WTC11 (cell line): ENCODE results near the gene OPRD1.

Experiments
- CTCF ChIP-seq: fragments of 200-600 bp; IDR thresholded peaks from 2 replicates; pipeline ENCODE4 v1.8.0; 2022; ENCODE audit warnings: antibody characterized with exemption
- GRHL2 ChIP-seq: fragments of 250-450 bp; sonication (Bioruptor Pico); IDR thresholded peaks from 2 replicates; pipeline ENCODE4 v1.8.0; 2022; ENCODE audit warnings: mild to moderate bottlenecking, moderate library complexity; ENCODE audit not compliant: insufficient replicate concordance, severe bottlenecking
- KAT7 ChIP-seq: sonication (generic); formaldehyde crosslinking; IDR thresholded peaks from 2 replicates; pipeline ENCODE4 v1.8.1; 2023; ENCODE audit warnings: missing genetic modification reagents, mild to moderate bottlenecking, borderline replicate concordance

DNA sequence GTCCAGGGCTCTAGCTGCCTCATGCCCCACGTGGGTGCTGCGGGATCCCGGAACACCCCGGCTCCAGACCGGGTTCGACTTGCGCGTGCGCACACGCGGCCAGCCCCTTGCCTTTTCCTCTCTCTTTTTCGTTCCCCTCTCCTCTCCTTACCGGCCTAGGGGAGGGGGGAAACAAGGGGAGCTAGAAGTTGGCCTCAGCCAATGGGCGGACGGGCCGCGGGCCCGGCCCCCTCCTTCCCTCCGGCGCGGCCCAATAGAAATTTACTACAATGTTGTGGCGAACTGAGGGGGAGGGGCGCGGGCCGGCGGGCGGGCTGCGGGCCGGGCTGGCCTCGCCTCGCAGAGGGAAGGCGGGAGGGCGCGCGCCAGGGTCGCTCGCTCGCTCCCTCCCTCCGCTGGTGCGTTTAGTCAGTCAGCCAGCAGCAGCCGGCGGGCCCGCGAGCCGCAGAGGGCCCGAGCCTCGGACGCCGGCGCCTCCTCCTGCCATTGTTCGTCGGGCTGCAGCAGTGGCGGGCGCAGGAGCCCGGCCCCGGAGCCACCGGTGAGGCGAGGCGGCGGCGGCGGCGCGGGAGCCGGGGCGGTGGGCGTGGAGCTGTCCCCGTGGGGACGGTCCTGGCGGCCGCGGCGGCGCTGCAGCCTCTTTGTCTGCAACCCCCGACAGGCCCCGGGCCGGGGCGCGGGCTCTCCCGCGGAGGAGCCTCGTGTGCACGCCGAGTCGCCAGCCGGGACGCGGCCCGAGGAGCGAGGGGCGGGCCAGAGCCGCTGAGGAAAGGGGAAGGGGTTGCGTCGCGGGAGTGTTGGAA is 102.5 kb downstream of the OPRD1 start, which contains the start of gene EPB41:
- TF ChIP-seq CTCF (no peak), KAT7 (CRISPR knock-in tag) (no peak; the same call in none of the 2 replicates), GRHL2 (CRISPR knock-in tag) (no peak)
